Measurements from ENCODE around the gene HPS6. TPM values are rescaled to one million over a fixed set of nuclear protein-coding genes. Genes with fewer than 3 reads are reported as not detected.
A peak's percentile ranks its signal among the peaks of the same experiment; 100 is the strongest.

Gene HPS6
- 10 to 100 TPM; 13.0 to 19.5 (median 13.5) TPM for polyA plus RNA-seq
- long read RNA-seq, donor 1, transcript HPS6-201 (1 exons, 2,649 nt) = major isoform, 27 of 27 reads
- long read RNA-seq, donor 1, partial matches to known transcripts = 0 of 27 reads
- long read RNA-seq, donor 1, other reads (novel, unspliced or antisense) = 0 of 27 reads
- long read RNA-seq, donor 2, partial matches to known transcripts = 0 of 4 reads
- long read RNA-seq, donor 2, other reads (novel, unspliced or antisense) = 0 of 4 reads
- long read RNA-seq, donor 3, transcript HPS6-201 (1 exons, 2,649 nt) = major isoform, 12 of 12 reads
- long read RNA-seq, donor 3, partial matches to known transcripts = 0 of 12 reads
- long read RNA-seq, donor 3, other reads (novel, unspliced or antisense) = 0 of 12 reads
- long read RNA-seq, donor 4 = 0 reads
- long read RNA-seq, donor 5, transcript HPS6-201 (1 exons, 2,649 nt) = major isoform, 13 of 13 reads
- long read RNA-seq, donor 5, partial matches to known transcripts = 0 of 13 reads
- long read RNA-seq, donor 5, other reads (novel, unspliced or antisense) = 0 of 13 reads
- long read RNA-seq, donor 6, transcript HPS6-201 (1 exons, 2,649 nt) = major isoform, 9 of 9 reads
- long read RNA-seq, donor 6, partial matches to known transcripts = 0 of 9 reads
- long read RNA-seq, donor 6, other reads (novel, unspliced or antisense) = 0 of 9 reads
- long read RNA-seq, donor 7 = 0 reads
- long read RNA-seq, donor 8, partial matches to known transcripts = 0 of 3 reads
- long read RNA-seq, donor 8, other reads (novel, unspliced or antisense) = 0 of 3 reads
- long read RNA-seq, donor 9, partial matches to known transcripts = 0 of 3 reads
- long read RNA-seq, donor 9, other reads (novel, unspliced or antisense) = 0 of 3 reads
- long read RNA-seq, donor 10, transcript HPS6-201 (1 exons, 2,649 nt) = major isoform, 9 of 9 reads
- long read RNA-seq, donor 10, partial matches to known transcripts = 0 of 9 reads
- long read RNA-seq, donor 10, other reads (novel, unspliced or antisense) = 0 of 9 reads

GRCh38 chr10:102064868-102065560 lies at the start of gene HPS6:
Gene HPS6, plus strand, starts transcription at chr10:102065349. Its CDS starts 126 bp downstream, at chr10:102065475.
- no peaks in the 10 kb centered on the region for H3K9me3 ChIP-seq (ENCODE audit: control insufficient read depth in 2 of 2, insufficient read depth in 1 of 2, low read depth in 1 of 2, low read length in 1 of 2)
- H3K27ac ChIP-seq (ENCODE audit: low read depth in 1 of 3, low read length in 2 of 3) = peak within 1 kb of the TSS; percentile 89 to 95 (median 94)
- peak; percentile 95 to 97 for DNase-seq
- H3K4me3 ChIP-seq (ENCODE audit: low read depth in 1 of 3, low read length in 3 of 3) = peak within 1 kb of the TSS; percentile 69 to 98 (median 85)
- H3K4me1 ChIP-seq (ENCODE audit: control insufficient read depth in 3 of 3, insufficient read depth in 2 of 3, low read depth in 1 of 3, low read length in 2 of 3) = peaks cover 6 to 24% (median 8%) of the 10 kb centered on the region in 3 donors
- 1 to 2% (median 2%) methylated on average over 33 to 61 of the region's 61 CpGs for WGBS, 3 donors
- no peak for FAIRE-seq
- H3K27me3 ChIP-seq (ENCODE audit: control insufficient read depth in 3 of 3, insufficient read depth in 3 of 3, low read length in 3 of 3) = no peaks in the 10 kb centered on the region
- H3K36me3 ChIP-seq (ENCODE audit: control insufficient read depth in 3 of 3, insufficient read depth in 2 of 3, low read depth in 1 of 3, low read length in 3 of 3) = peaks cover 0 to 36% (median 0%) of the 10 kb centered on the region in 3 donors

- peaks cover 5 to 22% (median 16%) of the 10 kb centered on the region in 3 donors for H3K36me3 ChIP-seq (ENCODE audit: control insufficient read depth in 3 of 3, insufficient read depth in 2 of 3, low read depth in 1 of 3, low read length in 3 of 3)
- FAIRE-seq = no peak
Measured at GRCh38 chr10:102016416-102016815, 48.7 kb upstream of the HPS6 start.

GRCh38 chr10:102017295-102017694 lies 47.9 kb upstream of the HPS6 start:
- H3K4me1 ChIP-seq (ENCODE audit: control insufficient read depth in 3 of 3, insufficient read depth in 2 of 3, low read depth in 1 of 3, low read length in 2 of 3) = no peaks in the 10 kb centered on the region
- H3K9me3 ChIP-seq (ENCODE audit: control insufficient read depth in 2 of 2, insufficient read depth in 1 of 2, low read depth in 1 of 2, low read length in 1 of 2) = peaks cover 0 to 3% of the 10 kb centered on the region in 2 donors
- FAIRE-seq = no peak
- no peaks in the 10 kb centered on the region for H3K27me3 ChIP-seq (ENCODE audit: control insufficient read depth in 3 of 3, insufficient read depth in 3 of 3, low read length in 3 of 3)
- H3K27ac ChIP-seq (ENCODE audit: low read depth in 1 of 3, low read length in 2 of 3) = no peak overlapping the region
- DNase-seq = no peak
- no peak overlapping the region for H3K4me3 ChIP-seq (ENCODE audit: low read depth in 1 of 3, low read length in 3 of 3)
- H3K36me3 ChIP-seq (ENCODE audit: control insufficient read depth in 3 of 3, insufficient read depth in 2 of 3, low read depth in 1 of 3, low read length in 3 of 3) = peaks cover 5 to 24% (median 16%) of the 10 kb centered on the region in 3 donors
- WGBS, 3 donors = 87 to 93% (median 92%) methylated on average over 2 of the region's 2 CpGs

More at GRCh38 chr10:102016416-102016815, 48.7 kb upstream of the HPS6 start:
- H3K27me3 ChIP-seq (ENCODE audit: control insufficient read depth in 3 of 3, insufficient read depth in 3 of 3, low read length in 3 of 3) = no peaks in the 10 kb centered on the region
- H3K4me3 ChIP-seq (ENCODE audit: low read depth in 1 of 3, low read length in 3 of 3) = no peak overlapping the region
- no peaks in the 10 kb centered on the region for H3K4me1 ChIP-seq (ENCODE audit: control insufficient read depth in 3 of 3, insufficient read depth in 2 of 3, low read depth in 1 of 3, low read length in 2 of 3)
- H3K9me3 ChIP-seq (ENCODE audit: control insufficient read depth in 2 of 2, insufficient read depth in 1 of 2, low read depth in 1 of 2, low read length in 1 of 2) = peaks cover 0 to 3% of the 10 kb centered on the region in 2 donors
- DNase-seq = no peak
- no peak overlapping the region for H3K27ac ChIP-seq (ENCODE audit: low read depth in 1 of 3, low read length in 2 of 3)

- H3K36me3 ChIP-seq (ENCODE audit: control insufficient read depth in 3 of 3, insufficient read depth in 2 of 3, low read depth in 1 of 3, low read length in 3 of 3) = peaks cover 3 to 33% (median 17%) of the 10 kb centered on the region in 3 donors
- WGBS, 3 donors = 78 to 98% (median 94%) methylated on average over 2 of the region's 2 CpGs
- no peaks in the 10 kb centered on the region for H3K4me1 ChIP-seq (ENCODE audit: control insufficient read depth in 3 of 3, insufficient read depth in 2 of 3, low read depth in 1 of 3, low read length in 2 of 3)
Measured at GRCh38 chr10:102020938-102021337, 44.2 kb upstream of the HPS6 start.

GRCh38 chr10:102024799-102025198 lies 40.4 kb upstream of the HPS6 start:
- H3K4me3 ChIP-seq (ENCODE audit: low read depth in 1 of 3, low read length in 3 of 3) = no peak overlapping the region
- no peak overlapping the region for H3K27ac ChIP-seq (ENCODE audit: low read depth in 1 of 3, low read length in 2 of 3)
- peaks cover 4 to 44% (median 21%) of the 10 kb centered on the region in 3 donors for H3K36me3 ChIP-seq (ENCODE audit: control insufficient read depth in 3 of 3, insufficient read depth in 2 of 3, low read depth in 1 of 3, low read length in 3 of 3)
- peaks cover 0 to 3% of the 10 kb centered on the region in 2 donors for H3K9me3 ChIP-seq (ENCODE audit: control insufficient read depth in 2 of 2, insufficient read depth in 1 of 2, low read depth in 1 of 2, low read length in 1 of 2)
- H3K4me1 ChIP-seq (ENCODE audit: control insufficient read depth in 3 of 3, insufficient read depth in 2 of 3, low read depth in 1 of 3, low read length in 2 of 3) = no peaks in the 10 kb centered on the region
- no peaks in the 10 kb centered on the region for H3K27me3 ChIP-seq (ENCODE audit: control insufficient read depth in 3 of 3, insufficient read depth in 3 of 3, low read length in 3 of 3)
- 74 to 96% (median 77%) methylated on average over 3 of the region's 3 CpGs for WGBS, 3 donors
- no peak for DNase-seq
- no peak for FAIRE-seq

More at GRCh38 chr10:102020938-102021337, 44.2 kb upstream of the HPS6 start:
- Histone ChIP-seq H3K27me3 (ENCODE audit: control insufficient read depth in 3 of 3, insufficient read depth in 3 of 3, low read length in 3 of 3) (no peaks in the 10 kb centered on the region), H3K9me3 (ENCODE audit: control insufficient read depth in 2 of 2, insufficient read depth in 1 of 2, low read depth in 1 of 2, low read length in 1 of 2) (peaks cover 0 to 3% of the 10 kb centered on the region in 2 donors), H3K27ac (ENCODE audit: low read depth in 1 of 3, low read length in 2 of 3) (no peak overlapping the region), H3K4me3 (ENCODE audit: low read depth in 1 of 3, low read length in 3 of 3) (no peak overlapping the region)
- DNase-seq (no peak), FAIRE-seq (no peak)

GRCh38 chr10:102027261-102027660 lies 37.9 kb upstream of the HPS6 start:
- peaks cover 4 to 39% (median 21%) of the 10 kb centered on the region in 3 donors for H3K36me3 ChIP-seq (ENCODE audit: control insufficient read depth in 3 of 3, insufficient read depth in 2 of 3, low read depth in 1 of 3, low read length in 3 of 3)
- no peaks in the 10 kb centered on the region for H3K4me1 ChIP-seq (ENCODE audit: control insufficient read depth in 3 of 3, insufficient read depth in 2 of 3, low read depth in 1 of 3, low read length in 2 of 3)
- FAIRE-seq = no peak
- 97 to 100% (median 98%) methylated on average over 2 of the region's 2 CpGs for WGBS, 3 donors
- H3K27me3 ChIP-seq (ENCODE audit: control insufficient read depth in 3 of 3, insufficient read depth in 3 of 3, low read length in 3 of 3) = no peaks in the 10 kb centered on the region
- DNase-seq = no peak
- H3K27ac ChIP-seq (ENCODE audit: low read depth in 1 of 3, low read length in 2 of 3) = no peak overlapping the region
- no peaks in the 10 kb centered on the region for H3K9me3 ChIP-seq (ENCODE audit: control insufficient read depth in 2 of 2, insufficient read depth in 1 of 2, low read depth in 1 of 2, low read length in 1 of 2)
- H3K4me3 ChIP-seq (ENCODE audit: low read depth in 1 of 3, low read length in 3 of 3) = no peak overlapping the region

GRCh38 chr10:102033787-102034186 lies 31.4 kb upstream of the HPS6 start:
- WGBS, 3 donors = 86 to 97% (median 93%) methylated on average over 2 of the region's 2 CpGs
- H3K27ac ChIP-seq (ENCODE audit: low read depth in 1 of 3, low read length in 2 of 3) = no peak overlapping the region
- H3K4me1 ChIP-seq (ENCODE audit: control insufficient read depth in 3 of 3, insufficient read depth in 2 of 3, low read depth in 1 of 3, low read length in 2 of 3) = no peaks in the 10 kb centered on the region
- H3K4me3 ChIP-seq (ENCODE audit: low read depth in 1 of 3, low read length in 3 of 3) = no peak overlapping the region
- DNase-seq (no peak), FAIRE-seq (no peak)
- H3K36me3 ChIP-seq (ENCODE audit: control insufficient read depth in 3 of 3, insufficient read depth in 2 of 3, low read depth in 1 of 3, low read length in 3 of 3) = peaks cover 6 to 40% (median 11%) of the 10 kb centered on the region in 3 donors
- no peaks in the 10 kb centered on the region for H3K27me3 ChIP-seq (ENCODE audit: control insufficient read depth in 3 of 3, insufficient read depth in 3 of 3, low read length in 3 of 3)
- no peaks in the 10 kb centered on the region for H3K9me3 ChIP-seq (ENCODE audit: control insufficient read depth in 2 of 2, insufficient read depth in 1 of 2, low read depth in 1 of 2, low read length in 1 of 2)
